ENCODE results near the gene ITPKC. TPM values are rescaled to one million over a fixed set of nuclear protein-coding genes. Genes with fewer than 3 reads are reported as not detected.

The ITPKC gene
- total RNA-seq, 1 experiment from 2014 or later: 11.4 TPM

Other genes starting within 250 kb of the ITPKC start
- 97.4 TPM for gene SHKBP1, start 140.2 kb upstream of the ITPKC start, total RNA-seq (2021; ENCODE audit: unreplicated experiment)
- 310 TPM for gene LTBP4, start 115.7 kb upstream of the ITPKC start, total RNA-seq (2021; ENCODE audit: unreplicated experiment)
- 41.7 TPM for gene NUMBL, start 26.5 kb upstream of the ITPKC start, total RNA-seq (2021; ENCODE audit: unreplicated experiment)
- gene COQ8B, start 226 bp upstream of the ITPKC start, total RNA-seq (2021; ENCODE audit: unreplicated experiment): 47.1 TPM
- gene ACTMAP, start 33.4 kb downstream of the ITPKC start, total RNA-seq (2021; ENCODE audit: unreplicated experiment): 16.8 TPM
- gene SNRPA, start 34.1 kb downstream of the ITPKC start, total RNA-seq (2021; ENCODE audit: unreplicated experiment): 170 TPM
- 1.4 TPM for gene MIA, start 58.4 kb downstream of the ITPKC start, total RNA-seq (2021; ENCODE audit: unreplicated experiment)
- gene RAB4B, start 61.1 kb downstream of the ITPKC start, total RNA-seq (2021; ENCODE audit: unreplicated experiment): 18.7 TPM
- gene EGLN2, start 82.1 kb downstream of the ITPKC start, total RNA-seq (2021; ENCODE audit: unreplicated experiment): 58.6 TPM
- gene CYP2A6, start 133.3 kb downstream of the ITPKC start, total RNA-seq (2021; ENCODE audit: unreplicated experiment): 0.57 TPM
- not detected for gene CYP2A7, start 165.1 kb downstream of the ITPKC start, total RNA-seq (2021; ENCODE audit: unreplicated experiment)